Stimulated activated naive CD8-positive, alpha-beta T cell treated with anti-CD3 and anti-CD28 coated beads, Interleukin-15, Interleukin-2, amounts not matched to agents 100 U/mL and 50 U/mL, for 24 hours (primary cell): ENCODE results near the gene CCDC197.

ENCODE experiments used
- ATAC-seq: fragments of 150-1000 bp; cut with Tn5 transposase; one replicate; pipeline ENCODE4 v1.10.0; 2021
- DNase-seq: peaks from one replicate; pipeline ENCODE4 v3.0.0; 2021

Gene CCDC197

GRCh38 chr14:94000267-94000666 lies 3.2 kb downstream of the CCDC197 start:
- ATAC-seq (no peak), DNase-seq (no peak)

DNA sequence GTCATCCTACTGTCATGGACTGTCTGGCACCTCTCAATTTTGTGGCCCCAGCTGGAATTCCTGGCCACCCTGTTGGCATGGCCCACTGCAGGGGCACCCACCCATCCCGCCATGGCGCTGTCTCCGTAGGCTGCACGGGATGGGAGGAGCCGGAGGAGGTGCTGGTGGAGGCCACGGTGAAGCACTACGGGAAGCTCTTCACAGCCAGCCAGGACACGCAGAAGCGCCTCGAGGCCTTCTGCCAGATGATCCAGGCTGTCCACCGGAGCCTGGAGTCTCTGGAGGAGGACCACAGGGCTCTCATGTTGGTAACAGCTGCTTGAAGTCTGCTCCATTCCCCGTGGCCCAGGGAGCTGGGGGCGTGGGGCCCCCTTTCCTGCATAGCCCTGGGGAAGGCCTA lies 3.9 kb downstream of the CCDC197 start:
- ATAC-seq (no peak), DNase-seq (no peak)

- DNase-seq (peak; percentile 65), ATAC-seq (peak; percentile 61)
Observed at GRCh38 chr14:94001501-94002396, 4.6 kb downstream of the CCDC197 start.

- ATAC-seq (no peak), DNase-seq (no peak)
Observed at GRCh38 chr14:94003397-94003796, 6.3 kb downstream of the CCDC197 start.

DNA sequence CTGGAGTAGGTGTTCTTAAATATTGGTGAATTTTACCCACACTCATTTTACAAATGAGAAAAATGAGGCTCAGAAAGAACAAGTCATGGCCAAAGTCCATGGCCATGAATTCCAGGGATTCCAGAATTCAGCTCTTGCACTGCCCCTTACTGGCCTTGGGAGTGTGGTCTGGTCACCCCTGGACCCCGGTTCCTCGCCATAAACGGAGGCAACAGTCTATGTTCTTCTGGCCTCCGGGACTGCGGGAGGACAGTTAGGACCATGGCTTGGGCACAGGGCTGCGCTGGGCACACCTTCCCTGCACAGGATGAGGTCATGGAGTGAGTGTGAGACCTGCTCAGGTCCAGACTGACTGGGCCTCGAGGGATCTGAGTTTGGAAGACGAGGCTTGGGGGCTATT lies 6.9 kb downstream of the CCDC197 start:
- no peak for DNase-seq
- ATAC-seq, result no peak

DNA sequence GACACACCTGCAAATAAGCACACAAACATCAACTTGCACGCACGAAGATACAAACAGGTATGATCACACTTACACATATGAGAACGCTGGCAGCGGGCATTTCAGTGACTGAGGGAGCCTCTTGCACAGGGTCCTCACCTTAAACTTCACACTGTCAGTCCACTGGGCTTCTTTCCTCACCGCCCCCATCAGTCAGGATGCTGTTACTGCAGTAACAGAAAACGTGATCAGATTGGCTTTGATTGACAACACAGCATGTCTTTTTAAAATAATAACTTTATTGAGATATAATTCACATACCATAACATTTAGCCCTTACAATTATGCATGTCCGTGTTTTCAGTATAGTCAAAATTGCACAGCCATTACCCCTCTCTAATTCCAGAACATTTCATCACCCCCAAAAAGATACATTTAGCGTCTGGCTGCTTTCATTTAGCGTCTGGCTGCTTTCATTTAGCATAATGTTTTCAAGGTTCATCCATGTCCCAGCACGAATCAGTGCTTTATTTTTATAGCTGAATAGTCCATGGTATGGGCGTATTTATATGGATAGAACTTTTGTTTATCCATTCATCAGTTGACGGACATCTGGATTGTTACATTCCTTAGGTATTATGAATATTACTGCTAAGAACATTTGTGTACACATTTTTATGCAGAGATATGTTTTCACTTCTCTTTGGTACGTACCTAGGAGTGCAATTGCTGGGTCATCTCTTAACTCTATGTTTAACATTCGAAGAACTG lies 8.4 kb downstream of the CCDC197 start:
- ATAC-seq (no peak), DNase-seq (peak; percentile 31)

DNA sequence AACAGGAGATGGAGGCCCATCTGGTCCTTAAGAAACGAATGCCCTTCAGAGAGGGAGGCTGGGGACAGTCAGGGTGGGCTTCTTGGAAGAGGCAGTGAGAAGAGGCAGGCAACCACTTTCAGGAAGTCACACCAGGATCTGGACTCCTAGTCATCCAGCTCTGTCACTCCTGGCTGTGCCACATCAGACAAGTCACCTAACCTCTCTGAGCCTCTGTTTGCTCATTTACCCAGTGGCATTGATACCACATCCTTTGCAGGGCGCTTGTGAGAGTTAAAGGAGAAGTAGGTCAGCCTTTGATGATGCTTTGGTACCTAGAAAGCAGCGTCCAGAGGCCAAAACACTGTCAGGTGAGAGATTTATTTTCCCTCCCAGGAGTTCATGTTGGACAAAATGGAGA lies 11.1 kb downstream of the CCDC197 start:
- DNase-seq (no peak), ATAC-seq (peak; percentile 58)

DNA sequence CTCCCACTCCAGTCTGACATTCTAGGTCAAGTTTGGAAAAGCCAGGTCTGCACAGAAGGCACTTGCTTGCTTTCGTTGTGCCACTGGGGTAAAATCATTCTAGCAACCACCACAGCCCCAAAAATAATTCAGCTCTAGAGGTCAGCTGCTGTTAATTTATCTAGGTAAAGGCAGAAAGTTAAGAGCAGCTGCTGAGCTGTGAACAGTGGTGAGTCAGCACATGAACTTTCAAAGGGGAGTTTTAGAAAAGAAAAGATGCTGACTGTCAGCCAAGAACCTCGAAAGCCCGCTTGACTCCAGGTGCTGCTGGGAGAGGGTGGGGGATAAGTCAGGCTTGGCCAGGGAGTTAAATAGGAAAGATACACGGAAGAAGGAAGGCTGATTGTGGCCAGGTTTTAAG lies 12.7 kb downstream of the CCDC197 start:
- ATAC-seq (peak; percentile 57), DNase-seq (no peak)

GRCh38 chr14:94010625-94011024 lies 13.5 kb downstream of the CCDC197 start:
- no peak for ATAC-seq
- no peak for DNase-seq

- ATAC-seq (no peak), DNase-seq (no peak)
Observed at GRCh38 chr14:94011795-94012194, 14.7 kb downstream of the CCDC197 start.

GRCh38 chr14:94014382-94014781 lies 17.3 kb downstream of the CCDC197 start:
- no peak for DNase-seq

DNA sequence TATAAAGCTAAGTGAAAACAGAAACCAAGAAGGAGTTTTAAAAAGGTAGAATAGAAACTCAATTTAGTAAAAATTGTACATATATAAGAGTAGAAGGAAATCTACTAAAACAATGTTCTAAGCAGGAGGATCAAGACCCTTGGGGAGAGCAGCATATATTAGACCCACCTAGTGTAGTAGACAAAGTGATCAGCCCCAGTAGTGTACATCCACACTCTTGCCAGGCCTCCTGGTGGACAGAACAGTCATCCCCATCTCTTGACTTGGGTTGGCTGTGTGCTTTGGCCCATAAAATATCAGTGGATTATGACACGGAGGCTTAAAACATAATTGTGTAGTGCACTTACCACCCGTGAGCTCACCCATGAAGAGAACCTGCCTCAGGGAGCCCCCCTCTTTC lies 18.1 kb downstream of the CCDC197 start:
- DNase-seq (no peak), ATAC-seq (no peak)

More at GRCh38 chr14:94014382-94014781, 17.3 kb downstream of the CCDC197 start:
- no peak for ATAC-seq

DNA sequence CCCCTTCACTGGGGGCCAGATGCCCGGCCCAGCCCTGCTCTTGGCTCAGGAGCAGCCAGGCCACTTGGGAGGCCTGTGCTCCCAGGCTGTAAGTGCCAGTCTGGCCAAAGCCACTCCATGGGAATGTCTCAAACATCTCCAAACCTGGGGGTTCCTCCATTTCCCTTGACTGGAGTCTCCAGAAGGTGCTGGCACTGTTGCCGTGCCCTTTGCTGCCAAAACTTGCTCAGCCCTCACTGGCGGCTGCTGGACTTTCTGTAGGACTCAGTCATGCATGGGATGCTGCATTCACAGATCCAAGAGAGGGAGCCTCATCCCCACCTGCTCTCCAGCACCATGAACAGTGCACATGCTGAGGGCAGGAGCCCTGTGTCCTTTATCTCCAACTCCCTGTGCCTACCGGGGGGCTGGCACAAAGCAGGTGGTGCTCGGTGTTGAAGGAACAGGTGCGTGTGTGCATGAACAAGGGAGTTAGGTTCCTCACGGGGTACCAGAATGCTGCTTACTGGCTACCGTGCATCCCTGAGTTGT lies 19.4 kb downstream of the CCDC197 start:
- DNase-seq (no peak), ATAC-seq (no peak)

GRCh38 chr14:94018308-94018707 lies 21.2 kb downstream of the CCDC197 start:
- DNase-seq (no peak), ATAC-seq (no peak)

DNA sequence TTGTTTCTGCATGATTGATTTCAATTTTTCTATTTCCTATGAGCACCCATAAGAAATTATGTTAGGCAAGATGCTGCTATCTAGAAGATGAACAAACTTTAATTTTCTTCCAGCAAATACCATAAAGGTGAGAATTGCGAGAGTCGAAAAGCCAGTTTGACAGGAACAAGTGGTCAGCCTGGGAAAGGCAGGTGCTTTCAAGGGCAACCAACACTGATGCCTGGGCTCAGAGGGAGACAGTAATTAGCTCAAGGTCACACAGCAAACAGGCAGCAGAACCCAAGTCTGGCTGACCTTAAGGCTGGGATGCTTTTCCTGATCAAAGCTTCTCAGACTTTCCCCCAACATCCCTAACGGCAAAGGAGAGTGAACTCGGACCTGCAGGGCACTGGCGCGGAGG lies 22.2 kb downstream of the CCDC197 start:
- DNase-seq (no peak), ATAC-seq (no peak)

DNA sequence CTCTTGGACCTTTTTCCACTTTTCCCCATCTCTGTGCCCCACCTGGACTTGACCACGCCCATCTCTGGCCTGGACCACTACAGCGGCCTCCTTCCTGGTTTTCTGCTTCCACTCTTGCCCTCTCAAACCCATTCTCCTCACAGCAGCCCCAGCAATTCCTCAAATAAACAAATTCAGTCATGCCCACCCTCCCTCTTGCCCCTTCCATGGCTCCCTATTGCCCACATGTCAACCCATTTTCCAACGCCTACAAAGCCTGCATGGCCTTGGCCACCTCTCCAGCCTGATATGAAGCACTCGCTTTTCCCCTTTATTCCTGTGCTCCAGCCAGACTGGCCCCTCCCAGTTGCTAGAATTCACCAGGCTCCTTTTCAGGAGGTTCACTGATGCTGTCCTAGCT lies 23.2 kb downstream of the CCDC197 start:
- no peak for DNase-seq
- no peak for ATAC-seq

GRCh38 chr14:94021001-94021400 lies 23.9 kb downstream of the CCDC197 start:
- ATAC-seq, result peak; percentile 51
- no peak for DNase-seq

DNA sequence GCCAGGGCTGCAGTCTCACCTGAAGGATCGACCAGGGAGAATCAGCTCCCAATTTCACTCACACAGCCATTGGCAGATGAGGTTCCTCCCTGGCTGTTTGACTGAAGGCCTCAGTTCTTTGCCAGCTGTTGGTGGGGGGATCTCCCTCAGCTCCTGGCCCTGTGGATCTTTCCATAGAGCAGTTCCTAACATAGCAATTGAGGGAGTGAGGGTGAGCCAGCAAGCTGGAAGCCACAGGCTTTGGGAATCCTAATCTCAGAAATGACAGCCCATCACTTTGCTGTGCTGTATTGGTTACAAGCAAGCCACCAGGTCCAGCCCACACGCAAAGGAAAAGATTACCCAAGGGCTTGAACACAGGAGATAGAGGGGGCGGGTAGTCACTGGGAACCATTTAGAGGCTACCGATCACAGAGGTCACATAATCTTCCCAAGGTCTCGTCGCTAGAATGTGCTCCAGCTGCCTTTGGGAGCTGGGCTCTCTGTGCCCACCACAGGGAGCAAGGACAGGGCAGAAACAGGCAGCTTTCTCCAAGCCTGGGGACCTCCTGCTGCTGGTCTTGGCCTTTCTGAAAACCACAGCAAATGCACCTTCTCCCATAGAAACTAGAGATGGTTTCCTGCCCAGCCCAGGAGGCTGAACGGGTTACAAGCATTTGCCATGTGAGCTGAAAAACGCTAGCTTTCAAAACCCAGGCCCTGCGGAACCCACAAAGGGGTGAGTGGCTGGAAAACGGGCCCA lies 24.5 kb downstream of the CCDC197 start:
- ATAC-seq (peak; percentile 66), DNase-seq (peak; percentile 53)

DNA sequence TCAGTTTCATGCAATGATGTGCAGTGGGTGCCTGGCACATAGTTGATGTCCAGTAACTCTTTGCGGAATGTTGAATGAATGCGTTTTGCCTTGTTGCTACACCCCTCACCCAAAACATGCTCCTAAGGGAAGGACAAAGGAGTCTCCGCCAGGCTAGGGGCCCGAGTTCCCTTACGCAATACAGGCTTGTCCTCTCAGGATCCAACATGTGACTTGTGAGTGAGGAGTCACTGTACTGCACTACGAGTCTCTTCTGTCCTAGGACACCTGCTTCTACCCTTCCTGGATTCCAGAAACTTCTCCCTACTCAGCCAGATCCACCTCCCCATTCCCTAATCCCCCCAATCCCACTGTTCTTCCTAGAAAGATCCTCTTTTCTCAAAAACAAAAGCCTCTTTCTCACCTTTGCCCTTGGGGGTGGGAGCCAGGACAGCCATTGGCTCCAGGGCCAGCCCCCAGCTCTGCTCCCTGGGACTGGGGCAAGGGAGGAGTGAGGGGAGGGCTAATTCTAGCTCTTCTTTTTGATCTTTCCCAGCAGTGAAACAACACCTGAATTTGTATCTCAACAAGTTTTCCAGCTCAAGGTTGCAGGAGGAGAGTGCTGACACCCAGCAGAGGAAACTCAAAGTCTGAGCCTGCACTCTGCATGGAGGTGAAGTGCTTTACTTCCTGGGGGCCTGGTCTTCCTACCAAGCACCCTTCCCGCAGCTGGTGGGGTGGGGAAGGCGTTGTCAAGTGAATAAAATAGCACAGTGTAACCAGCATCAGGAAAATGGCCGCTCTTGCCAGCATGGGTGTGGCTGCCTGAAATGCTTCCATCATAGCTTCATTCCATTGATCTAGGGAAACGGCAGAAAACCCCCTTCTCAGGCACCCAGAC lies 25.7 kb downstream of the CCDC197 start:
- ATAC-seq, result no peak
- no peak for DNase-seq

DNA sequence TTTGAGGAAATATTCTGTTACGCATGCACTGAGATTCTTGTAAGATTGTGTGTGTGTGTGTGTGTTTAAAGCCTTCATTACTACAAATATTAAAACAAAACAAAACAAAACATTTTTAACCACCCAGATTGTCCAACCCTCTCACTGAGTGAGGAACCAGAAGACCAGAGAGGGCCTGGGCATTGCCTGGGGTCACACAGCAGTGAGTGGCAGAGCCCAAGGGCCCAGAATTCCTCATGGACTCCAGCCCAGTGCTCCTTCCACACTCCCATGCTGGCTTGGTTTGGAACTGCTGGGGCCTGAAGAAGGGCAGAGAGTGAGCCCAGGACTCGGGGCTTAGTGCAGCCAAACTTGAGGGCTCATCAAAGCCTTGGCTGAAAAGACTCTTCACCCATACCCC lies 27.4 kb downstream of the CCDC197 start:
- no peak for ATAC-seq
- no peak for DNase-seq

- ATAC-seq, result no peak
- DNase-seq, result no peak
Observed at GRCh38 chr14:94025720-94026119, 28.6 kb downstream of the CCDC197 start.
